GM18499 (cell line): ENCODE data around the gene IGF1.
"Not testable (repeated sequence)": the region's sequence is repeated elsewhere in the genome, so short reads cannot be mapped to it uniquely, and the experiment has no call there.

Source experiments
- ATAC-seq: cut with Tn5 transposase; IDR thresholded peaks from one replicate; pipeline ENCODE4 v1.9.1; 2021; ENCODE audit warnings: moderate number of reproducible peaks; ENCODE audit not compliant: insufficient read depth, unreplicated experiment

Gene IGF1

DNA sequence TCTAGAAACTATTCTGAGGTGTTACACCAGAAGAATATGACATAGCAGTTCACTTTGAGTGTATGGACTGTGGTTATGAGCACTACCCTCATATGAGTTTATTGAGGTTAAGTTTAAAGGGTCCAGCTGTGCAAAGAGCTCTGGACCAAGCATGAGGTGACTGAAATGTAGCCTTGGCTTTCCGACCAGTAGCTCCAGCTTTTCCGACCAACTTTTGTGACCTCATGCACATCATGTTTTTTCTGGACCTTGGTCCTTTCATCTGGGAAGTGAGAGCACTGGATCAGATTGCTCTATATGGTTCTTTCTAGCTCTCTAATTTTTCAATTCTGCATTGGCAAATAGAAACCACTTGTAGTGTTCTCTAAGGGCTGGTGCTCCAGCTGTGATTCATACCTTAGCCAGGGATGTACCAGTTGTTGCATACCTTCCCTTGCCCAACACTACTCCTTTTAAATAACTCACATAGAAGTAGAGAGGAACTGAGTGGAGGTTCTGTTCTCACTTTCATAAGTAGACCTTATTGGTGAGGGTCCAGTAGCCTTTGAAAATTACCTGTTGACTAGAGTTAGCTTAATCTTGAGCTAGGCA, 16.6 kb downstream of the IGF1 start:
- no peak for ATAC-seq

DNA sequence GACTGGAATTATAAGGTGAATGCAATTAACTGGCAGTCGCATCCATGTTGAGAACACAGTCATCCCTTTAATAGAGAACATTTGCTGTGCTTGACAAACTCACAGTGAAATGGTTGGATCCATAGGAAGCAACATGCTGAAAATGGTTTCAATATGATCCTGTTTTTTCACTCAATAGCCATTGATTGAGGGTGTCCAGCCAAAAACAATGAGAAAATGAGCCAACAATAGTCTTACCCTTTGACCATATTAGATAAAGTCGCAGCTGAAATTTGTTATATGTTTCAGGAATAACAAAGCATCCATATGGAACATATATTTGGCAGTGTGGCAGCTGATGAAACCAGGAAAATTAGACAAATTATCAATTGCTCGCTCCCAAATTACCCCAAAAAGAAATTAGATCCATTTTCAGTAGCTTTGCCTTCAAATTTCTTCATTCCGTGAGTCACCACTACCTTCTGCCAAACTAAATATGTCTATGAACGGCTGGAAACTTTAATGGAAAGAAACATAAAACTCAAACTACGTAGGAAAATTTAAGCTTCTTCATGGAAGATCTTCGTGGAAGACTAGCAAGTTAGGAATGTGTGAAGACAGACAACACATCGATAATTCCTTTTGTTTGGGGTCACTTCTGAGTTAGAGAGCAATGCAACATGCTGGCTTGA, 17.4 kb downstream of the IGF1 start:
- no peak for ATAC-seq

DNA sequence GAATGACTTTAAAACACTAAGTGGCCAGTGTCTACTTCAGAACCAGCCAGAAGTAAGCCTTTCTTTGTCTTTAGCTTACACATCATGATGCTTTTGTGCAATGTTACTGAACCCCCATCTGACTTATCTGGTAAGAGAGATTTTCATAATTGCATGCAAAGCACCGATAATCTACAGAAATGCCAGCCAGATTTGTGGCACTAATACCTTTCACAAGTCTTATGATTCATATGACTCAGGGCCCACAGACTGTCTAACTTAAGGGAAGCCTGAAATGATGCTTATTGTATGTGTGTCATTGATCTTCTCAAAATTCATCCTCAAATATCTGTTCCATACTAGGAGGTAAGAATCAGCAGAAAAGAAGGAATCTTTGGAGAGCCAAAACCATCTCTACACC, 18.0 kb downstream of the IGF1 start:
- ATAC-seq, result no peak

DNA sequence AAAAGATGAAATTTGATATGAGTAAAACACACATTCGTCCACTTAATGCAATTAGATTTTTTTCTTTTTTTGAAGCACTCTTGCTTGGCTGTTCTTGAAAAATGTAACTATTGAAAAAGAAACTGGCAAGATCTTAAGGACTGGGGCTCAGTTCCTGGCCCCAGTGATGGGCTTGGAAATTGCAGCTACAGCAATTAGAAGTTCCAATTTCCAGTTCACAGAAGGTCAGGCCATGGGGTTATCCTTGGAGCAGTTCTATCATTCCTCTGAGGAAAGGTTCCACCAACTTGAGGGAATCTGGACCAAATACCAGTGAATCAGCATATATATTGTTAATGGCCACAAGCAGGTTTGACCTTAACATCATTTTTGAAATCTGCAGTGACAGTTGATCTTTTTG, 18.9 kb downstream of the IGF1 start:
- ATAC-seq, result no peak

DNA sequence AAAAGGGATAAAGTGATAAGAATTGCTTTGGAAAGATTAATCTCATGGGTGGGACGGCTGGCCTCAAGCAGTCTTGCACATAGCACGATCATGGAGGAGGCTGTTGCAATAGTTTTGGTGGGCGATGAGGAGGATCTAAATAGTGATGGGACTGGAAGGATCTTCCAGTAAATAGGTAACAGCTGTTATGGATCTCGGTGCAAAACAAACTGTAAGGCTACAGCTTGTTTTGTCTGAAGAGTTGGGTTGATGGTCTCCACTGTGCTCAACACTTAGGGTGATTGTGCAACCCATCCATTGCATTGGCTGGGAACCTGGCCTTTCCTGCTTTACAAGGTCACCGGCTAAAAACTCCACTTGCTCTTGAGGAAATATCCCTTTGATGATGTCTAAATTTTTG, 21.0 kb downstream of the IGF1 start:
- ATAC-seq, result no peak

DNA sequence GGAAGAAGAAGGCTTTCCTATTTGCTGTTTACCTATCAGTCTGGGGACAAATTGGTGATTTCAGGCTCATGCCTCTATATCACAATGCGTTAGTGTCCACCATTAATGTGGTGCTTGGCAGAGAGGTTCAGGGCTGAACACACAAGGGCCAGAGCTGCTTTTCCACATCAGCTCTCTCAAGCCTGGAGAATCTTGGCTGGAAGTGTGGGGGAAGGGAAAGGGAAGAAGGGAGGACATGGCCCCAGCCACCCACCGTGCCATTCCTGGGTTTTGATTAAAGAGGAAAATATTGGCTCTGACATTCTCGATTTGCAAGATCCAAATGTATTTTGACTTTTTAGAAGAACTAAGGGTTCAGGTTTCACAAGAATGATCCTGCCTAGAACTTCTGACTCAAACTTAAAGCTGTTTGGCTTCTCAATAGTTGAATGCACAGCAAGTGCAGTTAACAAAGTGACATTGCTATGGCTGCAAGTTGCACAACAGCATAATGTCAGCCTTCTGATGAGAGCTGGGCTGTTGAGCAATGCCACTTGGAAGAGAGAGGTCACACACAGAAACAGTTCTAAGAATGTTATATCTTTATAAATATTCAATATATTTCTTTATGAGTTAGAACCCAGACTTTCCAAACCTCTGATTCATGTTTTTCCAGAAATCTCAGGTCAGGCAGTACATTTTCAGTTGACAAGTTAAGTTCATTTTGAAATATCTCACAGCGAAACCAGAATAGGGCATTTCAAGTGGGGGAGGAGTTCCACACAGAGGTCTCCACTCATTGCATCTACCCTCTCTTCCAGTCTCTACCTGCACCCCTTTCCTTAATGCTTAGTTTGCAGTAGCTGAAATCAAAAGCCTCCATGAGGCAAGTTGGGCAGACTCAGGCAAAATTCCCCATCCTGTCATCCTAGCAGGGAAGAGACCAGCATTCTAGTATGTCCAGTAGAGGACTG, 25.3 kb downstream of the IGF1 start:
- no peak for ATAC-seq

DNA sequence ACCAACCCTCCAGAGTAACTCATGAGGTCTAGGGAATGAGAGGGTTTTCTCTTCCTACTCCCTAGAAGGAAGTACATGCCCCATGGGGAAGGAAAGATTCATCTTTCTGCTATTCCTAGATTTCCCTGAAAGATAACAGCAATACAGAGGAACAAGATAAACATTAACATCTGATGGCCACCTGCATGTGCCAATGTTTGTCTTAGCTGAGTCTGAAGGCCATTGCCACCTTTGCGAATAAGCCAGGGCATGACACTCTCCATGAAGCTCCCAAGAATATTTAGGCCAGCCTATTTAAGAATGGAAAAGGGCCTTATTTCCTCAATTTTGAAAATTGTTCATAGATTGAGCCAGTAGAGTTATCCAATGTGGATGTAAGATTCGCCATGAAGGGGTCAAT, 26.0 kb downstream of the IGF1 start:
- no peak for ATAC-seq

DNA sequence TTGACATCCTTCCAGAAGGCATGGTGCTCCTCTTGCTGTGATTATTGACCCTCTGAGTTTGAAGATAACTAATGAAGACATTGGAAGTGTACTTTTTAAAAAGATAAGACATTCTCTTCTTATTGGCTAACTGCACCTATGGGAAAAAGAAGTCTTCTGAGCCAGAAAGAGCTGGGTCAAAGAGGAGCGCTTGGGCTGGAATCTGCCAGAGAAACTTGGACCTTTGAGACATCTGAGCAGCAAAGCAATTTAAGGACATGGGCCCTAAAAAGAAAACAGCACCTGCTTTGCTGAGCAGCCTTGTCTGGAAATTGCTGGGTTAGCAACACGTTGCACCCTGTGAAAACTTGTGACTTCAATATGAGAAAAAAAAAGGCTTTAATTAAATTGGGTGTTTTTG, 27.8 kb downstream of the IGF1 start:
- no peak for ATAC-seq

DNA sequence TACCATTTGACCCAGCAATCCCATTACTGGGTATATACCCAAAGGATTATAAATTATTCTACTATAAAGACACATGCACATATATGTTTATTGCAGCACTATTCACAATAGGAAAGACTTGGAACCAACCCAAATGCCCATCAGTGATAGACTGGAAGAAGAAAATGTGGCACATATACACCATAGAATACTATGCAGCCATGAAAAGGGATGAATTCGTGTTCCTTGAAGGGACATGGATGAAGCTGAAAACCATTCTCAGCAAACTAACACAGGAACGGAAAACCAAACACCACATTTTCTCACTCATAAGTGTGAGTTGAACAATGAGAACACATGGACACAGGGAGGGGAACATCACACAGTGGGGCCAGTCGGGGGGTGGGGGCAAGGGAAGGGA, 31.3 kb downstream of the IGF1 start:
- not testable (repeated sequence) for ATAC-seq

DNA sequence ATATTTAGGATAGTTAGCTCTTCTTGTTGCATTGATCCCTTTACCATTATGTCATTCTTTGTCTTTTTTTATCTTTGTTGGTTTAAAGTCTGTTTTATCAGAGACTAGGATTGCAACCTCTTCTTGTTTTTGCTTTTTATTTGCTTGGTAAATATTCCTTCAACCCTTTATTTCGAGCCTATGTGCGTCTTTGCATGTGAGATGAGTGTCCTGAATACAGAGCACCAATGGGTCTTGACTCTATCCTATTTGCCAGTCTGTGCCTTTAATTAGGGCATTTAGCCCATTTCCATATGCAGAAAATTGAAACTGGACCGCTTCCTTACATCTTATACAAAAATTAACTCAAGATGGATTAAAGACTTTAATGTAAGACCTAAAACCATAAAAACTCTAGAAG, 32.9 kb downstream of the IGF1 start:
- not testable (repeated sequence) for ATAC-seq

DNA sequence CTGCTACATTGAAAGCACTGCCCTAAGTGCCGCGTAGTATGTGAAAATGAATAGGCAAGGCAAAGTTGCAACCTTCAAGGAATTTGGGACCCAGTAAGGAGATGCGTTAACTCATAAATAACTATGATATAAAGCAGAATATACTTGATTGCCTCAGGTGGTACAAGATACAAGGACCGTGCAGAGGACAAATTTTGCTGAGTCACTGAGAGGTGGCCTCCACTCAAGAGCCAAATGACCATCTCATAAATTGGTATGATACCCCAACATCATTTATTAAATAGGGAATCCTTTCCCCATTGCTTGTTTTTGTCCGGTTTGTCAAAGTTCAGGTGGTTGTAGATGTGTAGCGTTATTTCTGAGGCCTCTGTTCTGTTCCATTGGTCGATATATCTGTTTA, 35.7 kb downstream of the IGF1 start:
- ATAC-seq, result no peak

DNA sequence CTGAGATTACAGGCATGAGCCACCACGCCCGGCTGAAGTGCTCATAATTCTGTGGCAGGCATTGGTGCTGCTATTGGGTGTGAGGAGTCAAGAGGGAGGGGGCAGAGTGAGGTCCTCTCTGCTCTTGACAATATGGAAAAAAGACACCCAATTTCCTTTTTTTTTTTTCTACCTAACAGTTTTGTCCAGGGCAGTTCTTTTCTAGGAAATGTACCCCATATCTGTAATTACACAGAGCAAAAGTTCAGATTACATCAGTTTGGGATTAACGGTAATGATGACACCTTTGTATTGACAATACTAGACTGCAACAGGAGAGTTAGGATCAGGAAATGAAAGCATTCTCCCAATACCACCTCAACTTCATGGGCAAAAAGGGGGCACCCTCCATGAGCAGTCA, 36.3 kb downstream of the IGF1 start:
- ATAC-seq, result no peak

DNA sequence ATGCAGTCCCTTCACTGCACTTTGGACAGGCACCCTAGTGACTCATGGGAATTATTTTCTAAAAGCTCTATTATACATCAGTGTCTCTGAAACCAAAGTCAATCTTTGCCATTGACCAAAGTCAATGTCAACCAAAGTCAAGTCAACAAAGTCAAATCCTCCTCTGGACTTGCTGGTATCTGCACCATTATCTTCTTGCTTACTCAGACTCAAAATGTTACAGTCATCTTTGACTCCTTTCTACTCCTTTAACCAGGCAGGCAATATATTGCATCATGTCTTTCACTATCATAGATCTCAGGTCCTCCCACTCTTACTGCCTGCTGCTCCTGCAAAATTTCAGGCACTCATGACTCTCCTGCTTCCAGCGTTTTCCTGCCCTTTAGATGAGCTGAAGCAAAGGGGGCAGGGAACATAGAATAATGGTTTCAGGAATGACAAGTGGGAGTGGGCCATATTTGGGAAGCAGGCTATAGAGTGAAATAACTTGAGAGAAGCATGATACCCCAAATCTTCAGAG, 39.2 kb downstream of the IGF1 start:
- ATAC-seq, result no peak

DNA sequence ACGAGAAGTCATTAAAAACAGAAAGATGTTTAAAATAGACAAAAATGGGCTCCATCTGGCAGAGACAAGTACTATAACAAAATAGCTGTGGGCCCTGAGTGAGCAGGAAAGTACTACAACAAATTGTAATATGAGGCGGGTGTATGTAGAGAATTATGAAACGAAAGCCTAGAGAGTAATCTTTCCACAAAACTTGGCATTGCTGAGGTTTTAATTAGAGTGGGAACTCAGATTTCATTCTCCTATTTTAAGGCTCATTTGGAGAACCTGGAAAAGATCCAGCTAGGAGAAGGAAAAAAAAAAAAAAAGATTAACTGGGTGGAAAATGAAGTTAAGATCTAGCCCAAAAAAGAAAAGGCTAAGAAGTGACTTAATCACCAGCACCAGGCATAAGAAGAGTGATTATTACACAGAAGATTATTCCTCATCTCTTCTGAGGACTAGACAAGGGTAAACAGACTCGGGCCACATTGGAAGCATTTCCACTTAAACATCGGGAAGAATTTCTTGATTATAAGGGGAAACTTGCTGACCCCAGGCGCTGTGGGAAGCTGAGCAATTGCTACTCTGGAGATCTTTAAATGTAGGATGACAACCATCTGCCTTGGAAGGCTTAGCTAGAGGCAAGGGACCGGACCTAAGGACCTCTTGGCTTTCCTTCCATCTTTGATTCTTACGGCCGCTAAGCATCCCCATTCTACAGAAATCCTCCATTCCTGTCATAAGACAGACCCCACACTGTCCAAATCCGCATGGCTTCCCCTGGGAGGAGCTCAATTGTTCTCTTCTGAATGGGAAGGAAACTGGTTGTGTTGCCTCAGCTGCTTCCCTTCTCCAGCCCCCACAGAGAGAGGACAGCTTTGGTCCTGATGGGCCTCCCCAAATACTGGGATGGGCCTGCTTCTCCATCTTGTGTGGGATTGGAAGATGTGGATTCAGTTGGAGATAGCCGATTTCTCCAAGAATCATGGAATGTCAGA, 40.6 kb downstream of the IGF1 start:
- no peak for ATAC-seq

DNA sequence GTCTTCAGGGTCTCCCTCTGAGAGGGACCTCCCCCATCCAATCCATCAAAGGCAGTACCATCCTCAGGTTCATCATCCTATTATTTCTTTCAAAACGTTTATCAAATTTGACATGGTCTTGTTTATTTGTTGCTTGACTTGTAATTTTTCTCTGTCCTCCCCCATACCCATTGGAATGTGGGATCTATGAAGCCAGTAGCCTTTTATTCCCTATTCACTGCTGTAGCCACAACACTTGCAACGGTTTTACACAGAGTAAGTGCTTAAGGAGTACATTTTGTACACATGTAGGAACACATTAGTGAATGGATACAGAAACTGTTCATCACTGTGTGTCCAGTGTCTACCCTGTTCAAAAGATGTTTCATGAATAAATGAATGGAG, 41.5 kb downstream of the IGF1 start:
- ATAC-seq, result no peak

DNA sequence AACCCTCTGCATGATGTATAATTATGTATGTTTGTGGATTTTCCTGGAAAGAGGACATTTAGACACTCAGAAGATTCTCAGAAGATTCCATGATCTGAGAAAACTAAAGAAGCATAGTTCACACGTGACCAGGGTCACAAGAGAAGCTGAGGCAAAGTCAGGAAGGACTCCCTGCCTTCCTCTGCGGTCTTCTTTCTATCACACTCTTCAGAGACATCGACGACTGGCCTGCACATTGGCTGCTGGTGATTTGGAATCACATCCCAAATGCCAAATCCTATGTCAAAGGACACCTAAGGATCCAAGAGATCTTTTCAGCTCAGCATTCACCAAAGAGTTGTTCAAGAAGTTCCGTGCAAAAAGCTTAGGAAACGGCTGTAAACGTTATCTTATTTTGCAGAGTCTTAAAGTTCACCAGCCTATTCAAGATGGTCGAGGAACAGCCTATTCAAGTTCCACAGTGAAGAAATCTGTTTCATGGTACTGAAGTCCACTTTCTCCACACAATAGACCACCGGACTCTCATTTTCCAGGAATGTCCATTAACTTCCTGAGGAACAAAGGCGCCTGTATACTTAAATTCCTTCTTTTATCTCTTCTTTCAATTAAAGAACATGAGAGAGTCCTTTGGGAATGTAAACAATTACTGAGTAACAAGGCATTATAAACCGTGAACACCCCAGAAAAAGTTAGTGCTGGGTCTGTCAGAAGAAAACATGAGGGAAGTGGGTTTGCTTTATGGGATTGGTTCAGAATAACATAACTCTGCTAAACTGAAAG, 42.1 kb downstream of the IGF1 start:
- ATAC-seq, result no peak

DNA sequence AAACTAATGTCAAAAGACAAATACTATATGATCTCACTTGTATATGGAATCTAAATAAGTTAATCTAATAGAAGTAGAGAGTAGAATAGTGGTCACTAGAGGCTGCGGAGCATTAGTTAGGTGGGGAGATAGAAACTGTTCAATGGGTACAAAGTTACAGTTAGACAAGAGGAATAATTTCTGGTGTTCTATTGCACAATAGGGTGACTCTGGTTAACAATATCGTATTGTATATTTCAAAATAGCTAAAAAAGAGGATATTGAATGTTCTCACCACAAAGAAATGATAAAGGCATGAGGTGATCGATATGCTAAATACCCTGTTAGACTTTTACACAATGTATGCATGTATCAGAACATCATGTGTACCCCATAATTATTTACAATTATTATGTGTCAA, 42.9 kb downstream of the IGF1 start:
- ATAC-seq, result no peak

DNA sequence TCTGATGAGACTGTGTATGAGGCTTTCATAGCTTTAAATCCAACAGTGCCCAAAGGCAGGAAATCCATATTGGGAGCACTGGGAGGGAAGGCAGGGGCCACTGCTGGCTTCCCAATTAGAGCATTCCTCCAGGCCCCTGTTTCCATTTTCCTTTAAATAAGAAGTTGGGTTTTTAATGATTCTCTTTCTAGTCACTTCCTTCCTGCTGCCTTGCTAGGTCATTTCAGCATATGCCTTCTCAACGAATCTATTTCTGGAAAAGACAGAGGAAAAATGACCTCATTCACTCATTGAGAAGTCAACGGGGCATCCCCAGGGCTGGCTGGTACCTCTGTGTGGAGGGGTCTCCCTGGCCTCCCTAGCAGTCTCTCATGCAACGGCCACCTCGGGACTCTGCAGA, 43.5 kb downstream of the IGF1 start:
- no peak for ATAC-seq

DNA sequence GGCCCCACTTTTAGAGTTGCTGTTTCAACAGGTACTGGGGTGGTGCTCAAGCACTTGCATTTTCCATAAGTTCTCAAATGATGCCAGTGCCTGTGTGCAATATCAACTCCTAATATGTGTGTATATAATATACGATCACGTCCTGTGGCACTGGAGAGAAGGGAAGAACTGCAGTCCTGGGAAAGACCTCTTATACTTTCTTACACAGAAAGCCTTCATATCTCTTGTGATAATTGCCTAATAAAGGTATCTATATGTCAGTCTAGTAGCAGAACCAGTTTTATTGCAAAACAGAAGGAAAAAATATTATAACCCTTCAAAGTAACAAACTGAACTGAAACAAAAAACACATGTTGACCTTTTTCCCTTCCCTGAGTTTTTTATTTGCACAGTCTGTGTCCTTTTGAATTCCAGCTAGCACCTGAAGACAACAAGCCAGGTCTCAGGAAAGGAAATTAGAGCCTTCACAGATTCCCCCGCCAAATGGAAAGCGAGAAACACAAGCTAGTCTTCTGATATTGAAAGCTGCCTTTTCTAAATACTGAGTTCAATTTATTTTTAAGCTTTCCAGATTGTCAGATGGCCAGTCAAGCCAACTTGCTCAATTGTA, 44.4 kb downstream of the IGF1 start:
- no peak for ATAC-seq
